Rectal smooth muscle tissue (tissue), 1 donor: ENCODE data around the gene EWSR1.

Experiments used
- H3K27ac ChIP-seq: one replicate; pipeline ENCODE4 v1.7.0; 2013; ENCODE audit warnings: low read depth, low read length, inconsistent platforms
- H3K27me3 ChIP-seq: one replicate; pipeline ENCODE4 v1.7.0; 2013; ENCODE audit warnings: low read length; ENCODE audit not compliant: control insufficient read depth, insufficient read depth
- H3K36me3 ChIP-seq: one replicate; pipeline ENCODE4 v1.7.0; 2013; ENCODE audit warnings: low read length; ENCODE audit not compliant: control insufficient read depth, insufficient read depth
- H3K4me1 ChIP-seq: one replicate; pipeline ENCODE4 v1.7.0; 2013; ENCODE audit warnings: low read length; ENCODE audit not compliant: control insufficient read depth, insufficient read depth
- H3K4me3 ChIP-seq: one replicate; pipeline ENCODE4 v1.7.0; 2013; ENCODE audit warnings: low read length
- H3K9ac ChIP-seq: one replicate; pipeline ENCODE4 v1.7.0; 2013; ENCODE audit warnings: low read length

The EWSR1 gene

DNA sequence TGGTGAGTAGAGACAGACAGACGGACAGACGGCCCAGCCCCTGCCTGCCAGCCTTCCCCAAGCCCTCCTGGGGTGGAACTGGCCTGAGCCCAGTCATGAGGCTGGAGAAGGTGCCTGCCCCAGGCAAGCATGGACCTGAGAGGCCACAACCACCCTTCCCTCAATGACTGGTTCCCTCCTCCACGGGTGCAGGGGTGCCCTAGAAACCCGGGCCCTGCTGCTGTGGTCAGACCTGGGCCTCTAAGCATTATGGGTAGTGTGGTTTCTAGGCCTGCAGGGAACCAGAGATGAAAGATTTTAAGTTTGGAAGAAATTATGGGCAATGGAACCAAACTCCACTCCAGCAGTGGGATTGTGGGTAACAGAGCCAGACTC, 13.8 kb upstream of the EWSR1 start:
- no peak overlapping the region for H3K27ac ChIP-seq
- no peak overlapping the region for H3K9ac ChIP-seq
- no peaks in the 10 kb centered on the region for H3K27me3 ChIP-seq
- H3K4me3 ChIP-seq, result no peak overlapping the region
- no peaks in the 10 kb centered on the region for H3K36me3 ChIP-seq
- no peaks in the 10 kb centered on the region for H3K4me1 ChIP-seq

DNA sequence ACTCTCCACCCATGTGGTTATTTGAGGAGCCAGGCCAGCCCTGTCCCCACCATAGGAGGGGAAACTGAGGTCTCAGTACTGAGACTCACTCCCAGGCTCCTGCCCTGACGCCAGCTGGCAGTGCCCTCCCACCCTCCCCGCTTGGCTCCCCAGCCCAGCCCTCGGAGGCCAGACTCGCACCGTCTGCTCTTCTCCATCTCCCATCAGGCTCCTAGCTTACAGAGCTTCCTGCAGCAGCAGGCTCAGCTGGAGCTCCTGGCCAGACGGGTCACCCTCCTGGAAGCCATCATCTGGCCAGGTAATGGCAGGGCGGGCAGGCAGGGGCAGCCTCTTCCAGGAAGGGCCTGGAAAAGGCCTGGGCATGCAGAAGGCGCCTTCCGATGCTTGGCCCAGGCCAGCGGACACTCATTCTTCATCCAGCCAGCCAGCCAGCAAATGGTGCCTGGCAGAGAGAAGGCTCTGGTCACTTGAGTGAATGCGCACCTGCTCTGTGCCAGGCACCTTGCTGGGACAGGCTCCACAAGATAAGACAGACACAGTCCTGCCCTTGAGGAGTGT, 12.9 kb upstream of the EWSR1 start:
- H3K4me1 ChIP-seq, result no peaks in the 10 kb centered on the region
- H3K27me3 ChIP-seq, result no peaks in the 10 kb centered on the region
- peaks cover 3% of the 10 kb centered on the region for H3K36me3 ChIP-seq

DNA sequence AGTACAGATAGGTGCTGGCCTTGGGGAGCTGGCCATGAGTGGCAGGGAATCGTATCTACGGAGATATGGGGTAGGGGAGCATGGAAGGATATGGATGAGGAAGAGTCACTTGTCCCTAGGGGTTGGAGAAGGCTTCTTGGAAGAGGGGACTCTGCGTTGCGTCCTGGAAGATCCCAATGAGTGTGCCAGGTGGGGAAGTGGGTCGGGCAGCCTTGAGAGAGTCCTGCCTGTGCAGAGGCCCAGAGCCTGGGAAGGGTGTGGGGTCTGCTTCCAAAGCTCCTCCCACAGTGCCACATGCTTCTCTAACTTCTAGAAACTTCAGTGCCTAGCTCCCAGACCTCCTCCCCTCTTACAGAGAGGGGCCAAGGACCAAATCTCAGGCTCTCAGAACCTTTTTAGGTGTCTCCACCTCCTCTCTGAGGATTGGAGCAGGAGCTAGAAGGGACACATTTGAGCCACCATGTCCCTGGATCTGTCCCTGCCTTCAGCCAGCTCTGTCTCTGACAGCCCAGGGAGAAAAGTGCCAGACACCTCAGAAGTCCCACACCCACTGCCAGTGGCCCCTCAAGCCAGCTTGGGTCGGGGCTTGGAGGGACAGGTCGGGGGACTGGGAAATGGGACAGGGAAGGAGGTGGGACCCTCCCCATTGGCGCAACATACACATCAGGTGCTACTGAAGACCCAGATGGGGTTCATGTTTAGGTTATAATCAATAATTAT, 11.3 kb upstream of the EWSR1 start:
- H3K4me1 ChIP-seq, result no peaks in the 10 kb centered on the region
- peaks cover 3% of the 10 kb centered on the region for H3K36me3 ChIP-seq
- H3K27me3 ChIP-seq, result no peaks in the 10 kb centered on the region
- no peak overlapping the region for H3K4me3 ChIP-seq
- no peak overlapping the region for H3K9ac ChIP-seq
- no peak overlapping the region for H3K27ac ChIP-seq

More for the DNA sequence above, 12.9 kb upstream of the EWSR1 start:
- no peak overlapping the region for H3K27ac ChIP-seq
- no peak overlapping the region for H3K4me3 ChIP-seq
- H3K9ac ChIP-seq, result no peak overlapping the region

DNA sequence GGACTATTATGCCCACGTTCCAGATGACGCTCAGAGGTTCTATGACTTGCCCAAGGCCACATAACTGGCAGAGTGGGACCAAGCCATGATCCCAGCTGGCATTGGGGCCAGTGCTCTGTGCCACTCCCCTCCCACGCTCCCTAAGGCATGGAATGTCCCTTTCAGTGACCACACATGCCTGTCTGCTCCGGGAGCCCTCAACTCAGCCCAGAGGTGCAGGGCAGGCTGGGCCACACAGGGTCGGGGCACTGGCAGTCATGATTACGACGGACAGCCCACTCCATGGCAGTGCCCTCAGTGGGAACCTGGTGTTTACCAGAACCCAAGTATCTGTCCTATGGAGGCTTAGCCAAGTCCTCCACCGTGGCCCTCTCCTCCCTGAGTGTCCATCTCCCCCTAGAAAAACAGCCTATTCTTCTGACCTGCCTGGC, 10.3 kb upstream of the EWSR1 start:
- H3K4me1 ChIP-seq, result no peaks in the 10 kb centered on the region
- H3K27ac ChIP-seq, result no peak overlapping the region
- H3K9ac ChIP-seq, result no peak overlapping the region
- no peaks in the 10 kb centered on the region for H3K27me3 ChIP-seq
- H3K36me3 ChIP-seq, result peaks cover 3% of the 10 kb centered on the region
- no peak overlapping the region for H3K4me3 ChIP-seq

DNA sequence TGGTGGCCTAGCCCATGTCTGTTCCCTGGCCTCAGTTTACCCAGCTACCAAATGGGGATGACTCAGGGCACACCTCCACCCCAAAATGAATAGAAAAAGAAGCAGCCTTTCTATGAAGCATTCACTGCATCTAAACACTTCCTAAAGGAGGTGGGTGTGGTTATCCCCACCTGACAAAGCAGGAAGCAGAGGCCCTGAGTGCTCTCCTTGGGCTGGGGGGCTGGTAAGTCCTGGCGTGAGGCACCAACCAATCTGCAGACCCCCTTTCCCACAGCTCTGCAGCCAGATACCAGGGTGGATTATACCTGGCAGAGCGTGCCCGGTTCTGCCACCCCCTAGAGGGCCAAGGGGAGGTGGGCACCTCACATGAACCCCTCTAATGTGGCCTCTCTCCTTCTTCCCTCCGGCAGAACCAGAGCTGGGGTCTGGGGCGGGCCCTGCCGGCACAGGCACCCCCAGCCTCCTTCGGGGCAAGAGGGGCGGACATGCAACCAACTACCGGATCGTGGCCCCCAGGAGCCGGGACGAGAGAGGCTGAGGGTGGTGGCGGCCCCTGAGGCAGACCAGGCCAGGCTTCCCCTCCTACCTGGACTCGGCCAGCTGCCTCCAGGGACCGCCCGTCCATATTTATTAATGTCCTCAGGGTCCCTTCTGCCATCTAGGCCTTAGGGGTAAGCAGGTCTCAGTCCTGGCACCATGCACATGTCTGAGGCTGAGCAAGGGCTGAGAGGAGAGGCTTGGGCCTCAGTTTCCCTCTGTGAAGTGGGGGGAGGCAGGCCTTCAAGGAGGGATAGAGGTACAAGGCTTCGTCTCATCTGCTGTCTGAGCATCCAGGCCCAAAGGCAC, 9.4 kb upstream of the EWSR1 start:
- no peaks in the 10 kb centered on the region for H3K4me1 ChIP-seq
- no peak overlapping the region for H3K9ac ChIP-seq
- no peak overlapping the region for H3K27ac ChIP-seq
- H3K4me3 ChIP-seq, result no peak overlapping the region
- H3K27me3 ChIP-seq, result no peaks in the 10 kb centered on the region
- H3K36me3 ChIP-seq, result peaks cover 3% of the 10 kb centered on the region

DNA sequence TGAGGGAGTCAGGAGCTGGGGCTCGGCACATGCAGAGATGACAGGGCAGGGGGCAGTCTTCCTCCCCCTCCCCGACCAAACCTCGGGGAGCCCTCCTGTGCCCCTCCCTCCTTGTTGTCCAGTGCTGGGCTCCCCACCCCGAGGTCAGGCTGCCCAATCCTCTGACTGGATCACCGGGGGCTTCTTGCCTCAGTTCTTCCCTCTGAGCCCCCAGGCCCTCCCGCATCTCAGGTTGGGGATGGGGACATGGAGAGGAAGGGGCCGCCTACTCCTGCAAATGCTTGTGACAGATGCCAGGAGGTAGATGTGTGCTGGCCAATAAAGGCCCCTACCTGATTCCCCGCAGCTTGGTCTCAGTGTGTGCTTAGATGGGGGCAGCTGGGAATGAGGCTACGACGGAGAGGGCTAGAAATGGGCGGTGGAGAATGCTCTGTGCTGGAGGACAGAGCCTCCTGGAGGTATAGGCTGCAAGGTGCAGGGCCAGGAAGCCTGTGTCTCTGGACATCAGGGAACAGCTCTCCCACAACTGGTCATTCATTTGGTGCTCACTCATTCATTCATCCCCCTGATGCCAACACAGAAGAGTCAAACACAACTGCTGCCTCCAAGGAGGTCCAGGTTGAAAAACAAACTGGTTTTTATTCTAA, 8.7 kb upstream of the EWSR1 start:
- H3K27me3 ChIP-seq, result no peaks in the 10 kb centered on the region
- H3K9ac ChIP-seq, result no peak overlapping the region
- no peaks in the 10 kb centered on the region for H3K4me1 ChIP-seq
- H3K27ac ChIP-seq, result no peak overlapping the region
- H3K4me3 ChIP-seq, result no peak overlapping the region
- H3K36me3 ChIP-seq, result peaks cover 3% of the 10 kb centered on the region

DNA sequence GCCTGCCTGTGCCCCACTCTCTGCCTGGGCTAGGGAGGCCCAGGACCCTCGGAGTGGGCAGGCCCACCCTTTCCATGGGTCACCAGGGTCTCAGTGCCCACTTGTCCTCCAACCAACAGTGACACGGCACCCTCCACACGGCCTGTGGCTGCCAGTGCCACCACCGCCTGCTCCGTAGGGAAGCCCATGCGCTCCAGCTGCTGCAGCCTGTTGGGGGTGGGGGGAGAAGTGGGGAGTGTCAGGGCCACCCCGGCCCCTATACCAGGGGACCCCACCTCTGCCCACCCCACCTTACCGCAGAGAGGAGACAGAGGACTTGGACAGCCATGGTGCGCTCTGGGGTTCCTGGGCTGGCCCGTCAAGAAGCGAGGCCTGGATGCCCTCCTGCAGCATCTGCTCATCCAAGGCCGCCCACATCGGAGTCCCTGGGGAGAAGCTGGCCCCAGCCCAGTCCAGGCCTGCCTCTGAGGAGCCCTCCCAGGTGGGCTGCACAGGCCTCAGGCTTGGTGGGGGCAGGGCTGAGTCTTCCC, 8.0 kb upstream of the EWSR1 start:
- Histone ChIP-seq H3K27me3 (no peaks in the 10 kb centered on the region), H3K36me3 (peaks cover 3% of the 10 kb centered on the region), H3K4me1 (no peaks in the 10 kb centered on the region), H3K9ac (no peak overlapping the region), H3K27ac (no peak overlapping the region), H3K4me3 (no peak overlapping the region)

DNA sequence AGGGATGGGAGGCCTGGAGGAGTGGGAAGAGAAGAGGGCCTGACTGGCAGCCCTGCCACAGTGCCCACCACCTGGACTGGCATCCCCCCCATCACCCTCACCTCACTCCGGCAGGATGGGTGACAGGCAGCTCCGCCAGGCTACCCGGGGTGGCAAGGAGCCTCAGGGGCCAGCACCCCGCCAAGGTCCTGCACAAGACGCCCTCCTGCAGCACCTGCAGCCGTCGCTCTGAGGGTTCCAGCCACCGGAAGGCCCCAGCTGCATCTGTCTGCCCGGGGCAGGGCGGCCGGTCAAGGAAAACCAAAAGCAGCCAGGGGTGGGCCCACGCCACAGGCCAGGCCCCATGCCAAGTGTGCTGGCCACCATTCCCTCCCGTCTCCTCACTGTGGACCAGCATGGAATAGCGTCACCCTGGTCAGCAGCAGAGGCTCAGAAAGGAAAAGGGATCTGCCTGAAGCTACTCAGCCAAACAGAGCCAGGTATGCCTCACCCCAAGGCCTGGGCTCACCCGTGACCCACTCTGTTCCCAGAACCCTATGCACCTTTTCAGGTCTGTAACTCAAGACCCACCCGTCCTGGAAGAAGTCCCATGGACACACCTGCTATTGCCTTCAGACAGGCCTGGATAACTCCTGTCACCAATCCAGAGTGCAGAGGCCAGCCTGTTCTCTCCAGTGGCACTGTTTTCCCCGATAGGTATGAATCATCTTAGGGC, 7.3 kb upstream of the EWSR1 start:
- H3K27ac ChIP-seq, result no peak overlapping the region
- H3K27me3 ChIP-seq, result no peaks in the 10 kb centered on the region
- no peaks in the 10 kb centered on the region for H3K4me1 ChIP-seq
- H3K36me3 ChIP-seq, result peaks cover 3% of the 10 kb centered on the region
- no peak overlapping the region for H3K9ac ChIP-seq
- H3K4me3 ChIP-seq, result no peak overlapping the region

DNA sequence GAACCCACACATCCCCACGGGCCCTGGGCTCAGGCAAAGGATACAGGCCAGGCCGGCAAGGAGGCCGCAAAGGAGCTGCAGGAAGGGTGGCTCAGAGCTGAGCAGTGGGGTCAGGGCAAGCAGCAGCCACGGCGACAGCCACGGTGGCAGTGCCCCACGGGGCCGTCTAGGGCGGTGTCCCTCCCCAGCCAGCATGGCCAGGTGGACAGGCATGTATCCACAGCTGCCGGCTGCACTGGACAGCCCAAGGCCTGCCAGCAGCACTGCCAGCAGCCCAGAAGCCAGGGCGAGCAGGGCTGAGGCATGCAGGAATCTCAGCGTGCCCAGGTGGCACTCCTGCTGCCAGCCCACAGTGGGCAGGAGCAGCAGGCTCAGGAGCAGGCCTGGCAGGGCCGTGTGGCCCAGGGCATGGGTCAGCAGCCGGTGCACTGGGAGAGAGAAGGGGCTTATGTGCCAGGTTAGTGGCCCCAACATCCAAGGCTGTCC, 4.2 kb upstream of the EWSR1 start:
- H3K9ac ChIP-seq, result no peak overlapping the region
- peaks cover 6% of the 10 kb centered on the region for H3K4me1 ChIP-seq
- no peak overlapping the region for H3K27ac ChIP-seq
- H3K4me3 ChIP-seq, result no peak overlapping the region
- H3K36me3 ChIP-seq, result peaks cover 3% of the 10 kb centered on the region
- no peaks in the 10 kb centered on the region for H3K27me3 ChIP-seq

DNA sequence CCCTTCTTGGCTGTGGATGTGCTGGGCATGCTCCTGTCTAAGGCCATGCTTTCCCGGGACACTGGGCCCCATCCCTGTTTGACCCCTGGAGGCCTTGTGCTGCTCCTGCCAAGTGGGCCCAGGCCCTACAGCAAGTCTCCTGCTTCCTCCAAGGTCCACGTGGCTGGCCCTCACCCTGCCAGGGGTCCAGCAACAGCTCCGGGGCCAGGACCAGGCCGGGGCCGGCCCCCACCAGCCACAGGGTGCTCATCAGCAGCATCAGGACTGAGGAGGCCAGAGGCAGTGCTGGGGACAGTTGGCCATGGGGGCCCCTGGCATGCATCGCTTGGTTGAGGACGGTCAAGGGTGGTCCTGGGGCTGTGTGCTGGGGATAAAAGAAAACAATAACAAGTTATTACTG, 2.8 kb upstream of the EWSR1 start:
- H3K4me1 ChIP-seq, result peaks cover 15% of the 10 kb centered on the region
- H3K9ac ChIP-seq, result no peak overlapping the region
- H3K27ac ChIP-seq, result no peak overlapping the region
- H3K36me3 ChIP-seq, result no peaks in the 10 kb centered on the region
- no peak overlapping the region for H3K4me3 ChIP-seq
- H3K27me3 ChIP-seq, result no peaks in the 10 kb centered on the region

DNA sequence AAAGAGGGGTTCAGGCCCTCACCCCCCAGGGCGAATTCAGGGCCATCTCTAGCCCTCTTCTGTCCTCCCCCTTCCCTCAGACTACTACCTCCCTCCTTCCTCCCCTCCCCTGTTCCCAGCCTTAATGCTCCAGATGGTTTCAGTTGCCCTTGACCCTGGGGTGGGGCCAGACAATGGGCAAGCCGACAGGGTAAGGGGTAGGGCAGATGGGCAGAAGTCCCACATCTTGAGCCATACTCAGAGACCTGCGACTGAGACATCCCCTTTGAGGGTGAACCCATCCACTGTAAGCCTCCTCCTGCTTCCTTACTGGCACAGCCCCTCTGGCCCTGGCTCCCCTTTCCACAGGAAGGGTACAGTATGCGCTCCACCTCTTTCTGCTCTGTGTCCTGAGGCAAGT, 2.1 kb upstream of the EWSR1 start:
- Histone ChIP-seq H3K9ac (no peak overlapping the region), H3K4me1 (peaks cover 21% of the 10 kb centered on the region), H3K27ac (no peak overlapping the region), H3K27me3 (no peaks in the 10 kb centered on the region), H3K36me3 (no peaks in the 10 kb centered on the region), H3K4me3 (no peak overlapping the region)
